ENCODE measurements around the gene NKX6-2.

- no peak for TF ChIP-seq EP300 (IDR thresholded peaks at IDR 0.05)
- no peak for TF ChIP-seq POLR2A (IDR thresholded peaks at IDR 0.05; ENCODE audit: low read depth)
Observed at GRCh38 chr10:132812520-132812919, 26.6 kb upstream of the NKX6-2 start.
